HG03378 (cell line): ENCODE data around the gene NLE1.
"Not testable (repeated sequence)": the region's sequence is repeated elsewhere in the genome, so short reads cannot be mapped to it uniquely, and the experiment has no call there.

Source experiments
- ATAC-seq: cut with Tn5 transposase; IDR thresholded peaks from one replicate; pipeline ENCODE4 v1.9.1; 2021; ENCODE audit warnings: mild to moderate bottlenecking, moderate library complexity; ENCODE audit not compliant: unreplicated experiment

Gene NLE1

GRCh38 chr17:35162755-35163154 lies 20.7 kb upstream of the NLE1 start:
- ATAC-seq = no peak

- ATAC-seq = no peak
Measured at GRCh38 chr17:35161281-35161761, 19.2 kb upstream of the NLE1 start.

- ATAC-seq = no peak
Measured at GRCh38 chr17:35160354-35161201, 18.5 kb upstream of the NLE1 start.

- no peak for ATAC-seq
Measured at GRCh38 chr17:35159940-35160339, 17.8 kb upstream of the NLE1 start.

GRCh38 chr17:35155246-35155645 lies 13.1 kb upstream of the NLE1 start:
- no peak for ATAC-seq

DNA sequence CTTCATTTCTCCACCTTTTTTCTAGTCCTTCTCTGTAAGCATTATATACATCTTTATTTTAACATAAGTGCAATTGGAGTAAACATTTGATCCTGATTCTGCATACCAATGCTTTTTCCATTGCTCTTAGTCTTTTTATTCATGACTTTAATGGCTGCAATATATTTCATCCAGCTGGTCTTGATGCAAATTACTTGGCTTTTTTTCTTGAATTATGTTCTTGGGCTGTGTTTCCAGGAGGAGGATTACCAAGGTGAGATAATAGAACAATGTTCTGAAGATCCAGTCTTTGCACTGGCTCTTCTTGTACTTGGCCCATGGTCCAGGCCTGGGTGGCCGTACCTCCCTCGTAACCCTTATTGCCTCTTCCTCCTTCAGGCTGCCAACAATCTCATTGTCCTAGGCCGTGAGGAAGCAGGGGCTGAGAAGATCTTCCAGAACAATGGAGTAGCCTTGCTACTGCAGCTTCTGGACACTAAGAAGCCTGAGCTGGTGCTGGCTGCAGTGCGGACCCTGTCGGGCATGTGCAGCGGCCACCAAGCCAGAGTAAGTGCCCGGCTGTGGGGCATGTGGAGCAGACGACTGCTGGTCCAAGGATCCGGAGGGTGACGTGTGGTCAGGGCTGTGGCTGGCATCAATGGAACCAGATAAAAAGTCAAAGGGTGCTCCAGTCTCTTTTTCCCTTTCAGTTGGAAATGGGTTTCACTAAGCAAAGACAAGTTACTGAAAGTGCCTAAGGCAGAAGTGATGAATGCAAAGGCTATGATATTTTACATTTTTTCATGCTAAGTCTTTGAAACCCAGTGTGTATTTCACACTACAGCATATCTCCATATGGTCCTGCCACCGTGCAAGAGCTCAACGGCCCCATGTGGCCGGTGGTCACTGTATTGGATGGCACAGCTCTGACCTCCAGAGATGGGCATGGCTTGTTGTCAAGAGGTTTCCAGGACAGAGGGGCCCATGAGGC lies 12.4 kb upstream of the NLE1 start:
- no peak for ATAC-seq

GRCh38 chr17:35152421-35153140 lies 10.5 kb upstream of the NLE1 start:
- ATAC-seq = no peak

- ATAC-seq = not testable (repeated sequence)
Measured at GRCh38 chr17:35151080-35151479, 9.0 kb upstream of the NLE1 start.

DNA sequence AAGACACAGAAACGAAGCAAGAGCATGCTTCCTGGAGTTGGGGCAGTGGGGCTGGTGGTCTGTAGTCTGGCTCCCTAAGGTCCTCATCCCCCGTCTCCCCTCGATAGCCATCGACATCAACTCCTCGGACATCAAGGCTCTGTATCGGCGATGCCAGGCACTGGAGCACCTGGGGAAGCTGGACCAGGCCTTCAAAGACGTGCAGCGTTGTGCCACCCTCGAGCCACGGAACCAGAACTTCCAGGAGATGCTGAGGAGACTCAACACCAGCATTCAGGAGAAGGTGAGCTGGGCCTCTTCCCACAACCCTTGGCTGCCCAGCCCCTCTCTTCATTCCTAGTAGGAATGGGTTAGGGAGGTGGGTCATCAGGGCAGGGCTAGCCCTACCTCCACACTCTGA lies 7.8 kb upstream of the NLE1 start:
- ATAC-seq = no peak

GRCh38 chr17:35148144-35148543 lies 6.0 kb upstream of the NLE1 start:
- ATAC-seq = no peak

DNA sequence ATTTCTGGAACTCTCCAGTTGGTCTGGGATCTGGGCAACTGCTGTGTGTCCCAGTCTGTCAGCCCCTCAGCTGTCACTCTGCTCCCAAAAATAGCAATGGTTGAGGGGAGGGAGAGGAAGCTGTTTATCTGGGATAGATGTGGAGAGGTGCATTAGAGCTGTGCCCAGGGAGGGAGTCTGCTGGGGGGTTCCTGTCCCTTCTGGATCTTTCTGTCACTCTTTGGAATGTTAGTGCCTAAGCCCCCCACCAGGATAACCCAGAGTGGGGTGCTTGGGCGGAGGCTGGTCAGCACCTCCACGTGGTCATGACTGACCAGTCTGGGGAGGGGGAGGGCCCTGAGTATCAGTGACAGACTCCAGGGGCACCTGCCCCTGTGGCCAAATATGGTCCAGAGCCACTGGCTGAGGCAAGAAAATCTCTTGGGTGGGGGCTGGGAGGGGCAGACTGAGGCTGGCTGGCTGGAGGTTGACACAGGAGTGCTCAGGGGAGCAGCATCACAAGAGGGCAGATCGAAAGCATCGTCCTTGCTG lies 5.3 kb upstream of the NLE1 start, which contains the start of gene UNC45B:
Gene UNC45B (plus strand): TSS at position 443 of the 531 bp plus-strand sequence. CDS start 447 bp downstream, outside the sequence.
- ATAC-seq = no peak

- no peak for ATAC-seq
Measured at GRCh38 chr17:35146214-35146833, 4.2 kb upstream of the NLE1 start.

DNA sequence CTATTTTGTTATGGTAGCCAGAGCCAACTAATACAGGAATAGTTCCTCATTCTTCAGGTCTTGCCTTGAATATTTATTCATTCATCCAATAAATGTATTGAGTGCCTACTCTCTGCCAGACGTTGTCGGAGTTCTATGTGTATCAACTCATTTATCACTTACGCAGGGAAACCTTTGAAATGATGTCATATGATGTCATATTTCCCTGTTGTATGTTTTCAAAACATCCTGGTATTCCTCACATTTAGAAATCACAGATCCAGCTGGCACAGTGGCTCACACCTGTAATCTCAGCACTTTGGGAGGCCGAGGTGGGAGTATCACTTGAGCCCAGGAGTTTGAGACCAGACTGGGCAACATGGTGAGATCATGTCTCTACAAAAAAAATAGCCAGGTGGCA lies 2.7 kb upstream of the NLE1 start:
- no peak for ATAC-seq

GRCh38 chr17:35142467-35142796 lies 329 bp upstream of the NLE1 start:
- no peak for ATAC-seq

GRCh38 chr17:35138218-35138617 lies 3.9 kb downstream of the NLE1 start:
- ATAC-seq = no peak

DNA sequence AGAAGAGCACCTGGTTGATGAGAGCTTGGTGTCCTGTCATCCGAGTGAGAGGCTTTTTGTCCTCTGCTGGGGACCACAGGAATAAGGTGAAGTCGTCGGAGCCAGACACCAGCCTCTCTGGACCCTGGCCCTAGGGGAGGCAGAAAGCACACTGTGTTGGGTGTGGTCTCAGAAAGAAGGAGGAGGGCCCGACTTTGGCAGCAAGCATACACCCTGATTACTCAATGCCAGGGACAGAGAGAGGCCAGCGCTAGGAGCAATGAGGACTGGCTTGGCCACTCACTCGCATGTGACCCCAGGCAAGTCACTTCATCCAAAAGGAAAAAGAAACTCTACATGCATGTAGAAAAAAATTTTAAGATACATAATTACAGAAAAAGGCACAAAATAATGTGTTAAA lies 6.8 kb downstream of the NLE1 start:
- no peak for ATAC-seq

- ATAC-seq = no peak
Measured at GRCh38 chr17:35132816-35133550, 9.1 kb downstream of the NLE1 start.

- no peak for ATAC-seq
Measured at GRCh38 chr17:35132099-35132498, 10.0 kb downstream of the NLE1 start.

DNA sequence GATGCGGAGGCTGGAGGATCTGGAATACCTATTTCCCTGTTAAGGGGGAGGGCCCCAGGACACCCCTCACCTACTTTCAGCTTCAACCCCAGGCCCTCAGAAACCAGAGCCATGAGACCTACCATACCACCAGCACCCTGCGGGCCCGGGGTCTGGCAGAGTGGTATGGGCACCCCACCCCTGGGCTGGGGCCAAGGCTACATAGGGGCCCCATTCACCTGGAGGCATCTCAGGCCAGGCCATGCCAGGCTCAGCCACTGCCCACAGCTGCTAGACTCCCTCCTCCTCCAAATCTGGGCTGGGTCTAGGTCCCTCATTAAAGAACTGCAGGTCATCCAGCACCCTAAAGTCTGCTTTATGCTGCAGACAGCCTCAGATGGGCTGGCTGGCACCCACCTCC lies 11.7 kb downstream of the NLE1 start:
- no peak for ATAC-seq

GRCh38 chr17:35129973-35130351 lies 12.1 kb downstream of the NLE1 start:
- ATAC-seq = no peak
